GM21526 (cell line): ENCODE measurements around the gene KISS1.

Source experiments
- ATAC-seq: cut with Tn5 transposase; IDR thresholded peaks from one replicate; pipeline ENCODE4 v1.9.1; 2021; ENCODE audit warnings: moderate library complexity; ENCODE audit not compliant: unreplicated experiment, low FRiP score

Gene KISS1

GRCh38 chr1:204219971-204220616 lies 23.8 kb upstream of the KISS1 start:
- ATAC-seq, result no peak

GRCh38 chr1:204218552-204218951 lies 22.3 kb upstream of the KISS1 start:
- ATAC-seq, result no peak

GRCh38 chr1:204217648-204218000 lies 21.3 kb upstream of the KISS1 start:
- ATAC-seq, result no peak

GRCh38 chr1:204216880-204217647 lies 20.8 kb upstream of the KISS1 start:
- no peak for ATAC-seq

GRCh38 chr1:204216236-204216635 lies 19.9 kb upstream of the KISS1 start:
- no peak for ATAC-seq

GRCh38 chr1:204213668-204214662 lies 17.7 kb upstream of the KISS1 start, which contains the start of gene GOLT1A:
Gene GOLT1A, minus strand, starts transcription at chr1:204213988. Its CDS starts 82 bp downstream, at chr1:204213906.
- ATAC-seq, result no peak

- no peak for ATAC-seq
Observed at GRCh38 chr1:204212715-204213114, 16.4 kb upstream of the KISS1 start.

GRCh38 chr1:204211046-204211445 lies 14.8 kb upstream of the KISS1 start:
- ATAC-seq, result no peak

GRCh38 chr1:204207136-204207616 lies 10.9 kb upstream of the KISS1 start:
- ATAC-seq, result no peak

- no peak for ATAC-seq
Observed at GRCh38 chr1:204206121-204206520, 9.8 kb upstream of the KISS1 start.

- no peak for ATAC-seq
Observed at GRCh38 chr1:204205486-204205885, 9.2 kb upstream of the KISS1 start.

GRCh38 chr1:204204944-204205343 lies 8.7 kb upstream of the KISS1 start:
- ATAC-seq, result no peak

- no peak for ATAC-seq
Observed at GRCh38 chr1:204203206-204203767, 7.0 kb upstream of the KISS1 start.

- no peak for ATAC-seq
Observed at GRCh38 chr1:204202481-204202880, 6.2 kb upstream of the KISS1 start.

GRCh38 chr1:204201348-204202040 lies 5.2 kb upstream of the KISS1 start:
- no peak for ATAC-seq

- ATAC-seq, result no peak
Observed at GRCh38 chr1:204199579-204199978, 3.3 kb upstream of the KISS1 start.

GRCh38 chr1:204198348-204199340 lies 2.4 kb upstream of the KISS1 start:
- ATAC-seq, result no peak

GRCh38 chr1:204197068-204197467 lies 777 bp upstream of the KISS1 start:
- ATAC-seq, result no peak

GRCh38 chr1:204194771-204195170 lies 1.5 kb downstream of the KISS1 start:
- ATAC-seq, result no peak
